ENCODE data around the gene DDX5. TPM values are rescaled to one million over a fixed set of nuclear protein-coding genes. Genes with fewer than 3 reads are reported as not detected.

DDX5 gene
- total RNA-seq, 1 experiment from 2014 or later = 869 TPM

GRCh38 chr17:64471440-64471839 is 34.6 kb downstream of the DDX5 start:
- H3K36me3 Mint-ChIP-seq (ENCODE audit: insufficient read depth in 1 of 3, low read depth in 3 of 3) = no peaks in the 10 kb centered on the region; a peak in 1 of 7 replicates
- WGBS (ENCODE audit: extremely low coverage, insufficient read length, low lambda C conversion rate) = no CpG with 5 or more reads among the region's 3 CpGs

More at GRCh38 chr17:64471440-64471839, 34.6 kb downstream of the DDX5 start:
- no peak overlapping the region for H2BK5ac ChIP-seq (ENCODE audit: insufficient read length, low read length)
- no peak overlapping the region for H3K4me2 ChIP-seq (ENCODE audit: insufficient read depth, insufficient read length, low read length)
- no peaks in the 10 kb centered on the region for H3K23me2 ChIP-seq (ENCODE audit: insufficient read length, low read depth, low read length, poor library complexity, severe bottlenecking)
- Mint-ChIP-seq H3K27me3 (ENCODE audit: low read depth) (no peaks in the 10 kb centered on the region), H3K27ac (no peak overlapping the region), H3K4me1 (peaks cover 6 to 9% of the 10 kb centered on the region in 2 experiments), H3K9me3 (no peaks in the 10 kb centered on the region), H3K4me3 (no peak overlapping the region)
- no peaks in the 10 kb centered on the region for H3K9me3 ChIP-seq (ENCODE audit: control insufficient read depth, low read depth, low read length)
- no peak overlapping the region for H2BK15ac ChIP-seq (ENCODE audit: low read depth, low read length)
- no peak overlapping the region for H3K4ac ChIP-seq (ENCODE audit: low read depth, low read length)
- H3K56ac ChIP-seq (ENCODE audit: insufficient read length, low read depth, low read length) = no peak overlapping the region
- H3T11ph ChIP-seq (ENCODE audit: low read length) = no peak overlapping the region
- no peak overlapping the region for H4K8ac ChIP-seq (replicated peaks; ENCODE audit: insufficient read length, low read depth, low read length)
- no peaks in the 10 kb centered on the region for H3K79me2 ChIP-seq (ENCODE audit: insufficient read depth, low read length)
- H2BK12ac ChIP-seq (ENCODE audit: insufficient read length, low read depth, low read length) = no peak overlapping the region
- no peak overlapping the region for H4K5ac ChIP-seq (ENCODE audit: insufficient read length, low read depth, low read length)
- no peak overlapping the region for H3K27ac ChIP-seq (ENCODE audit: insufficient read length, low read depth, low read length)
- H3K18ac ChIP-seq (ENCODE audit: insufficient read length, low read depth, low read length) = no peak overlapping the region
- H4K20me1 ChIP-seq (ENCODE audit: control insufficient read depth, insufficient read depth, insufficient read length) = no peaks in the 10 kb centered on the region
- H2AK5ac ChIP-seq (ENCODE audit: insufficient read length, low read length) = no peak overlapping the region
- H3K14ac ChIP-seq (ENCODE audit: insufficient read depth, low read length) = no peak overlapping the region; the same call in 1 of the 2 replicates
- no peak for DNase-seq
- TF ChIP-seq CTCF (conservative IDR thresholded peaks at IDR 0.05) = no peak
- no peak overlapping the region for H3K9ac ChIP-seq (ENCODE audit: extremely low read depth, insufficient read length, low read length)
- H3K4me1 ChIP-seq (ENCODE audit: insufficient read depth, low read length) = peaks cover 4% of the 10 kb centered on the region; the same call in 1 of the 2 replicates
- H4K91ac ChIP-seq (ENCODE audit: insufficient read length, low read depth, low read length) = no peak overlapping the region
- no peak overlapping the region for H2BK120ac ChIP-seq (ENCODE audit: low read depth, low read length, poor library complexity, severe bottlenecking)
- H2BK20ac ChIP-seq (ENCODE audit: low read depth, low read length, poor library complexity, severe bottlenecking) = no peak overlapping the region
- no peaks in the 10 kb centered on the region for H3K79me1 ChIP-seq (ENCODE audit: insufficient read depth, low read depth, low read length, poor library complexity, severe bottlenecking)
- no peak overlapping the region for H3K23ac ChIP-seq (ENCODE audit: insufficient read length, low read depth, low read length)
- H2AFZ ChIP-seq (ENCODE audit: low read length) = no peak overlapping the region
- no peaks in the 10 kb centered on the region for H3K27me3 ChIP-seq (ENCODE audit: insufficient read depth, low read length)
